Lung microvascular endothelial cell (primary cell): ENCODE measurements around the gene NOL3. TPM values are rescaled to one million over a fixed set of nuclear protein-coding genes. Genes with fewer than 3 reads are reported as not detected.

ENCODE experiments used
- DNase-seq, 2 donors: peaks; one replicate each; pipeline versions ENCODE4 v3.0.0 to v3.0.0-alpha.2; 2010; ENCODE audit warnings: low read depth in 2 of 2
- total RNA-seq: library from RNA; depleted of rRNA; stranded (reverse); fragments of >200 nt; gene quantifications from 2 replicates; pipeline ENCODE4 v1.2.1, GENCODE V29; 2014

NOL3 gene
- total RNA-seq, 1 donor from 2014 or later, result 5.6 TPM

- DNase-seq, result no peak
Measured at GRCh38 chr16:67204076-67204475, 33.7 kb downstream of the NOL3 start.

GRCh38 chr16:67206129-67206837, 35.9 kb downstream of the NOL3 start:
- no peak for DNase-seq

DNA sequence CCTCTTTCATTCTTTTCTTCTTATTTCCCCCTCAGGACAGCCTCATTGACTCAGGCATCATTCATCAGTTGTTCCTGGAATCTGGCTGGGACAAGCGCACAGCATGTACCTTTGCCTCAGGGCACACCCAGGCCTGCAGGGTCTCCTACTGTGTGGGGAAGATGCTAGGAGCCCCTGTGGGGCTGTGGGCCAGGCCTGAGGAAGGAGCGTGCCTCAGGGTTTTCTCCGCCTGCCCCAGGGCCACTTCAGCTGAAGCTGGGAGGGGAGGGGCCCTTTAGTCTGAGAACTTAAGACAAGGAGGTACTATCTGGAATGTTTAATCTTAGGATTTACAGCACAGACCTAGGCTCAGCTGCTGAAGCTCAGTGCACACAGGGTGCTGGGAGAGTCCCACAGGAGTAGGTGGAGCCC, 36.5 kb downstream of the NOL3 start:
- DNase-seq, result no peak

DNA sequence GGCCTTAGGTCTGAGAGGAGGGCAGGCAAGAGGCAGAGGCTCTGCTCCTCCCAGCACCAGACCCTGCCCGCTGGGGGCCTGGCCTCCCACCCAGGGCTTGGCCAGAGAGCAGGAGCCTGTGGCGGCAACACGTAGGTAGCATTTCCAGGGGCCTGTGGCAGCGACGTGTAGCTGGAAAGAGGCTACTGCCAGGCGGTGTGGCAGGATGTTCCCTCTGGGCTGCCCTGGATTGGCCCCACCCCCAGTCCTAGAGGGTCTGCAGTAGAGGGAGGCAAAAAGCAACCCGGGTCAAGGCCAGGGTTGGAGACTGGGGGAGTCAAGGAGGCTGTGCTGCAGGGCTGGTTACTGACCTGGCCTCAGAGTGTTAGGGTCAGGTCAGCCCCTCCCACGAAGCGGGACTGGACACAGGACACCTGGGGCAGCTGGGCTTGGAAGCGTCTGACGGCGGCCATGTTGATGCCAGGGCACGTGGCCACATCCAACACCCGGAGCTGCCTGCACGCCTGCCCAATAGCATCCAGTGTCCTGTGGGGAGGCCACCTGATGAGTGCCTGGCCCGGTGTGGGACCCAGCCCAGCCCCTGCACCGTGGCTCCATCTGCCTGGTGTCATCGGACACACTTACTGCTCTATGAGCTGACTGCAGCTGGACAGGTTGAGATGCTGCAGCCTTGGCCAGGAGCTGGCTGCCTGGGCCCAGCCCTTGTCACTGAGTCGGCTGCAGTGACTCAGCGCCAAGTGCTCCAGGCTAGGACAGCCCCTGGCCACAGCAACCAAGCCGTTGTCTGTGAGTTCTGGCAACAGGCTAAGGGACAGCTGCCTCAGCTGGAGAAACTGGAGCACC, 37.1 kb downstream of the NOL3 start:
- no peak for DNase-seq

DNA sequence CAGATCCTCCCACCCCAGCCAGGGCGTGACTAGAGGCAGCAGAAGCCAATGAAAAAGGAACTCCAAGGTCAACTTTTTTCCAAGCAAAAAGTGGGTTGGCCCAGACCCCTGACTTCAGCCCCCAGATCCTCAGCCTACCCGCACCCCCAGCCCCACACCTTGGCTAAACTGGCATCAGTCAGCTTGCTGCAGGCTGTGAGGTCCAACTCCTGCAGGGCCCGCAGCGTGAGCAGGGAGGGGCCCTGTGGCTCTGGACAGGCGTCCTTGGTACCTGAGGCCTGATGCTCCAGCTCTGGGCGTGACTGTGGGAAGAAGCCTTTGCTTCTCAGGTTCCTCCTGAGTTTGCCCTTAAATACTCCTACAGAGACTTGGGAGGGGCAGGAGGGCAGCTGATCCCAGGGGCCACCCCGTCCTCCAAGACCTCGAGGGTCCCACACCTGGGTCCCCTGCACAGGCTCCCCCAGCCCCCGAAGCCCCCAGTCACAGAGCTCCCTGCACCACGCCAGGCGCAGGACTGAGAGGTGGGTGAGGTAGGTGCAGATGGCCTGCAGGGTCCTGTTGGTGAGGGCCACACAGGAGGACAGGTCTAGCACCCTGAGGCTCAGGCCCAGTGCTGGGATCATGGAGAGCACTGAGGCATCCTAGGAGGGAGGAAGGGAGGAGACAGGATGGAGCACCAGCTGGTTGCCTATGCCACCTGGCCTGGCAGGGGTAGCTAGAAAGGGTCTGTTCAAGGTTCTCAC, 38.0 kb downstream of the NOL3 start:
- no peak for DNase-seq

GRCh38 chr16:67209565-67209964, 39.2 kb downstream of the NOL3 start:
- DNase-seq, result no peak

DNA sequence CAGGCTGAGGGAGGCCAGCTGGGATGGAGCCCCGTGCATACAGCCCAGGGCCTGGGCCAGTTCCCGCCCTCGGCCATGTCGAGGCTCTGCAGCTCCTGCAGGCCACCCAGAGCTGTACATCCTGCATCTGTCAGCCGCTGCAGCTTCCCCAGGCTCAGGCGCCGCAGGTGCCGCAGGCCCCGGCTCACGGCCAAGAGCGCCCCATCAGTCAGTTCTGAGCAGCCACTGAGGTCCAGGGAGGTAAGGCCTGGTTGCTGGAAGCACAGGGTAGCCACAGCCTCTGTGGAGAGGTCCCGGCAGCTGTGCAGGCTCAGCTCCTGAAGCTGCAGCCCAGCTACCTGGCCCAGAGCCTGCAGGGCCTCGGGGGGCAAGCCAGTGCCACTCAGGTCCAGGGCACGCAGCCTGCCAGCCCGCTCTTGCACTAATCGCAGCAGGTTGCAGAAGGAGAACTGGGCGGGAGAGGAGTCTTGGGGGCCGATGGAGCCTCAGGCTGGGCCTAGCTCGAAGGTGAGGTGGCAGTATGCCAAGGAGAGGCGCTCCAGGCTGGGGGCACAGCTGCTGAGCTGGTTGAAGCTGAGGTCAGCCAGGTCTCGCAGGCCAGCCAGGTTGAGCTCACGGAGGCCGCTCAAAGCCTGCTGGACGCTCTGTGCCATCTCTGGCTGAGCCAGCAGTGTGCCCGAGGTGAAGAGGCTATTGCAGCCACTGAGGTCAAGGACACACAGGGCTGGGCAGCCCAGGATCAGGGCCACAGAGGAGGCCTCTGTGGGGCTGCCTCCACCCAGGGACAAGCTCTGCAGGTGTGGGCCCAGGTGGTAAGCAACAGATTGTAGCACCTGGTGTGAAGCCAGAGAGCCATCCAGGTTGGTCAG, 40.0 kb downstream of the NOL3 start:
- no peak for DNase-seq

- no peak for DNase-seq
Measured at GRCh38 chr16:67211674-67212073, 41.3 kb downstream of the NOL3 start.

DNA sequence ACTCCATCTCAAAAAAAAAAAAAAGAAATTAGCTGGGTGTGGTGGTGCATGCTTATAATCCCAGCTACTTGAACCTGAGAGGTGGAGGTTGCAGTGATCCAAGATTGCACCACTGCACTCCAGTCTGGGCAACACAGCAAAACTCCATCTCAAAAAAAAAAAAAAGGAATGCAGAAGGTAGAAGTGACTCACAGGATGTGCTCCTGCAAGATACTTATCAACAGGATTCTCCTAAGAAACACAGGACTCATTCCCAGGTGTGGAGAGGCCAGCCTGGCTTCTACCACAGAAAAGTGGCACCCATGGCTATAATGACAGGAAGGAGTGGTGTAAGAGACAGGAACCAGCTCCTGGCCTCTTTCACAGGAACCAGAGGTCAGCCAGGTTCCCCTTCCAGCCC, 42.4 kb downstream of the NOL3 start:
- DNase-seq, result peak in 1 of 2 donors; percentile 38

- no peak for DNase-seq
Measured at GRCh38 chr16:67213197-67214019, 43.1 kb downstream of the NOL3 start.

DNA sequence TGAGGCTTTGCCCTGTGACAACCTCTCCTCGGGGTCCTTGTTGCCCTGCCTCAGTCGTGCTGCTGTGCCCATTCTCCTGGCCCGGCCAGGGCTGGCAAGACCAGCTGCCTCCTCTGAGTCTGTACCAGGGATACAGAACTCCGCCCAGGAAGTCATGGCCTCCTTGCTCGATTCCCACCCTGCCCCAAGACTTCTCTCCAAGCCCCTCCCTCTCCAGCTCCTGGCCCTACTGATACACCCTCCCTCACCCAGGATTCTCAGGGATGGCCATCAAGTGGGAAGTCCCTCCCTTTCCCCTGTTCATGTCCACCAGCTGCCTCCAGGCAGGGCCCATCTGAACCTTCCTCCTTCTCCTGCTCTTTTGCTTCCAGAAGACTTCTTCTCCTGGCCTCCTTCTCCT, 45.4 kb downstream of the NOL3 start:
- DNase-seq, result no peak

DNA sequence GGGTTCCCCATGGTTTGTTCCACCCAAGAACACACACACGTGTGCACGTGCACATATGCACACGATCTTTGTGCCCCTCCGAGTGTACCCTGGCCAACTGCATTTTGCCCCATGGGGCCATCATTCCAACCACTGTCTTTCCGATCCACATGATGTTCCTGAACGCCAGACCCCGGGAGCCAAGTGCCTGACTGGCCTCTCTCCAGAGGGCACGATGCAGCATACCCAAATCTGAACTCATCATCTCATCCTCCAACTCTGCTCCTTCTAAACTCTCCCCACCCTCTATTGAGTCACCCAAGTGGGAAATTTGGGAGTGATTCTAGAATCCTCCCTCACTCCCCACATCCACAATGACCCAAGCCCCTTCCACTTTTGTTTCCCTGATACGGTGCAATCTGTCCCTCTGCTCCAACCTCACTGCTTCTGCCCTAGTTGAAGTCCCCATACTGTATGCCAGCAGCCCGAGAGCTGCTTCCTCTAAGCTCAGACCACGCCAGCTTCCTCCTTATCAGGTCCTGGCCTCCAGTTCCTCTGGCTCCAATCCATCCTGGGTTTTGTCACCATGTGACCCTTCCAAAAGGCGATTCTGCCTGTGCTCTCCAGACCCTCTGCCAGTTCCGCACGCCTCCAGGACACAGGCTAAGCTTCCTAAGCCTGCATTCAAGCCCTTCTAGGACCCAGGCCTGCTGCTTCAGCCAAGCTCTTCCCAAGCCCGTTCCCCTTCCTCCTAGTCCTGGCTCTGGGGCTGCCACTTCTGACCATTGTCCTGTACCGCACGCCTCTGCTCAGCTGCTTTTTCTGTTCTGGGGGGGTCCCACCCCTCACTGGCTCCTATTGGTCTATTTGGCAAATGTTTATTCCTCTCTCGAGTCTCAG, 46.5 kb downstream of the NOL3 start:
- DNase-seq, result peak; percentile 43 to 55

- DNase-seq, result no peak
Measured at GRCh38 chr16:67223992-67224391, 53.7 kb downstream of the NOL3 start.

Other genes starting within 250 kb of the NOL3 start
- gene RRAD, start 245.0 kb upstream of the NOL3 start, total RNA-seq, result 0.22 and 0.60 TPM in 2 replicates
- gene CIAO2B, start 236.1 kb upstream of the NOL3 start, total RNA-seq, result 124 and 176 TPM in 2 replicates
- 12.7 and 15.9 TPM in 2 replicates for gene CES2, start 235.0 kb upstream of the NOL3 start, total RNA-seq
- gene CES3, start 209.3 kb upstream of the NOL3 start, total RNA-seq, result under 0.01 TPM in 1 of 2 replicates, not detected in the other
- 1.1 and 1.2 TPM in 2 replicates for gene CES4A, start 181.9 kb upstream of the NOL3 start, total RNA-seq
- 35.9 and 40.8 TPM in 2 replicates for gene CBFB, start 141.4 kb upstream of the NOL3 start, total RNA-seq
- 7.2 and 12.7 TPM in 2 replicates for gene PHAF1, start 60.6 kb upstream of the NOL3 start, total RNA-seq
- gene B3GNT9, start 19.5 kb upstream of the NOL3 start, total RNA-seq, result 3.5 and 6.3 TPM in 2 replicates
- 10.7 and 16.3 TPM in 2 replicates for gene TRADD, start 10.6 kb upstream of the NOL3 start, total RNA-seq
- gene FBXL8, start 10.6 kb upstream of the NOL3 start, total RNA-seq, result 4.1 and 5.6 TPM in 2 replicates
- gene HSF4, start 5.8 kb upstream of the NOL3 start, total RNA-seq, result 1.3 and 2.0 TPM in 2 replicates
- 5.7 and 10.1 TPM in 2 replicates for gene MATCAP1, start 13.4 kb downstream of the NOL3 start, total RNA-seq
- gene EXOC3L1, start 19.6 kb downstream of the NOL3 start, total RNA-seq, result 33.8 and 48.0 TPM in 2 replicates
- gene E2F4, start 21.6 kb downstream of the NOL3 start, total RNA-seq, result 44.2 and 60.3 TPM in 2 replicates
- 0.44 and 0.99 TPM in 2 replicates for gene ELMO3, start 28.6 kb downstream of the NOL3 start, total RNA-seq
- gene TMEM208, start 56.6 kb downstream of the NOL3 start, total RNA-seq, result 24.4 and 29.2 TPM in 2 replicates
- 12.0 and 23.4 TPM in 2 replicates for gene FHOD1, start 76.9 kb downstream of the NOL3 start, total RNA-seq
- gene SLC9A5, start 78.4 kb downstream of the NOL3 start, total RNA-seq, result 0.22 and 0.60 TPM in 2 replicates
- gene PLEKHG4, start 109.0 kb downstream of the NOL3 start, total RNA-seq, result 5.8 and 10.2 TPM in 2 replicates
- not detected in 2 replicates for gene KCTD19, start 156.2 kb downstream of the NOL3 start, total RNA-seq
- not detected in 2 replicates for gene LRRC36, start 156.3 kb downstream of the NOL3 start, total RNA-seq
- gene TPPP3, start 223.0 kb downstream of the NOL3 start, total RNA-seq, result 0.22 TPM in 1 of 2 replicates, not detected in the other
- 2.6 and 3.5 TPM in 2 replicates for gene ZDHHC1, start 245.9 kb downstream of the NOL3 start, total RNA-seq